Astrocyte (in vitro differentiated cells and primary cell): ENCODE data around the gene HPGD. TPM values are rescaled to one million over a fixed set of nuclear protein-coding genes. Genes with fewer than 3 reads are reported as not detected.
"Not testable (repeated sequence)": the region's sequence is repeated elsewhere in the genome, so short reads cannot be mapped to it uniquely, and the experiment has no call there.

ENCODE experiments used
- DNase-seq: peaks from one replicate; pipeline ENCODE4 v3.0.0-alpha.2; 2010; ENCODE audit warnings: low read depth
- FAIRE-seq: peaks from 2 replicates; lab custom pipeline; 2011; peaks lifted over from hg19 to GRCh38; lab: Jason Lieb, UNC
- H2AFZ ChIP-seq: 2 replicates; pipeline ENCODE4 v1.6.0; 2012; ENCODE audit warnings: low read depth, low read length, inconsistent platforms
- H3K27ac ChIP-seq: 2 replicates; pipeline ENCODE4 v1.5.1; 2011; ENCODE audit warnings: low read depth, low read length, inconsistent platforms
- H3K27me3 ChIP-seq: 2 replicates; pipeline ENCODE4 v1.6.0; 2011; ENCODE audit warnings: low read length, inconsistent platforms; ENCODE audit not compliant: insufficient read depth
- H3K36me3 ChIP-seq: 2 replicates; pipeline ENCODE4 v1.5.1; 2011; ENCODE audit warnings: low read length, inconsistent platforms; ENCODE audit not compliant: insufficient read depth
- H3K4me1 ChIP-seq: 2 replicates; pipeline ENCODE4 v1.5.1; 2011; ENCODE audit warnings: low read length, inconsistent platforms; ENCODE audit not compliant: insufficient read depth
- H3K4me2 ChIP-seq: 2 replicates; pipeline ENCODE4 v1.6.0; 2012; ENCODE audit warnings: low read length, inconsistent platforms
- H3K4me3 ChIP-seq: 2 replicates; pipeline ENCODE4 v1.5.1; 2011; ENCODE audit warnings: low read depth, mild to moderate bottlenecking, low read length, inconsistent platforms; ENCODE audit not compliant: insufficient read depth
- H3K79me2 ChIP-seq: 2 replicates; pipeline ENCODE4 v1.6.0; 2012; ENCODE audit warnings: mild to moderate bottlenecking, low read length, inconsistent platforms; ENCODE audit not compliant: insufficient read depth
- H3K9ac ChIP-seq: 2 replicates; pipeline ENCODE4 v1.6.0; 2012; ENCODE audit warnings: mild to moderate bottlenecking, low read length, inconsistent platforms
- H3K9me3 ChIP-seq: 2 replicates; pipeline ENCODE4 v1.5.1; 2012; ENCODE audit warnings: low read depth, mild to moderate bottlenecking, low read length, inconsistent platforms; ENCODE audit not compliant: insufficient read depth
- H4K20me1 ChIP-seq: 2 replicates; pipeline ENCODE4 v1.6.0; 2012; ENCODE audit warnings: low read length, inconsistent platforms; ENCODE audit not compliant: insufficient read depth
- H3K27ac Mint-ChIP-seq: one replicate; pipeline ENCODE4 v1.8.0; 2021; ENCODE audit warnings: mild to moderate bottlenecking, mixed read lengths; ENCODE audit not compliant: unreplicated experiment
- H3K27me3 Mint-ChIP-seq: one replicate; pipeline ENCODE4 v1.8.0; 2021; ENCODE audit warnings: low read depth, mixed read lengths; ENCODE audit not compliant: unreplicated experiment
- H3K36me3 Mint-ChIP-seq: one replicate; pipeline ENCODE4 v1.8.0; 2021; ENCODE audit warnings: low read depth, mixed read lengths; ENCODE audit not compliant: unreplicated experiment
- H3K4me1 Mint-ChIP-seq: one replicate; pipeline ENCODE4 v1.8.0; 2021; ENCODE audit warnings: low read depth, mixed read lengths; ENCODE audit not compliant: unreplicated experiment
- H3K4me3 Mint-ChIP-seq: one replicate; pipeline ENCODE4 v1.8.0; 2021; ENCODE audit warnings: mild to moderate bottlenecking, moderate library complexity, mixed read lengths; ENCODE audit not compliant: unreplicated experiment
- H3K9me3 Mint-ChIP-seq: one replicate; pipeline ENCODE4 v1.8.0; 2021; ENCODE audit warnings: mild to moderate bottlenecking, mixed read lengths; ENCODE audit not compliant: unreplicated experiment
- EZH2 ChIP-seq: IDR thresholded peaks from 2 replicates; pipeline ENCODE4 v1.6.1; 2012; ENCODE audit warnings: mild to moderate bottlenecking, low read length, inconsistent platforms; ENCODE audit not compliant: insufficient read depth
- total RNA-seq: library from RNA; stranded (reverse); gene quantifications from 2 replicates; pipeline ENCODE4 v1.2.1, GENCODE V29; 2021
- TF ChIP-seq, protein P1 (sequence below): IDR thresholded peaks from 2 replicates; pipeline ENCODE4 v1.5.1; 2011; ENCODE audit warnings: low read depth, mild to moderate bottlenecking, inconsistent platforms, low read length, moderate library complexity; ENCODE audit not compliant: insufficient read depth

The HPGD gene
- total RNA-seq, 1 donor from 2014 or later = 0.20 TPM

DNA sequence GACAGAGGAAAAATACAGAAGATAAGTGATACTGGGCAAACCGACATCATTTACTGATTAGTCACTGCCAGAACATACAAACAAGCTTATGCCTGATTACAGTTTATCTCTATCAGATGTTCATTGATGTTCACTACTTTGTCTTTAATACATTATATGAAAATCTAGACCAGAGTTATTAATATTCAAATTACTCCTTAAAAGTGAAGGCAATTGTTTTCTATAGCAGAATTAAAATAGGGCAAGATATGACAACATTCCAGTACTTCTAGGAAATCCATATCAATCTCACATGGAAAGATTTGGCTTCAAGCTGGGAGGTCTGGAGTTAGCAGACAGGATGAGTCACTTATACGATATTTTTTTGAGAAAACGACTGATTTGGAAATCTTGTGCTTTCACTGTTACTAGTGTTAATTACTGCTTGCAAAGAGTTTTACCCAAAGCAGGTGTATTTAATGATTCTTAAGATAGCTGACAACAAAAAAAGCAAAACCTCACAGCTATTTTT, 31.8 kb downstream of the HPGD start:
- no peaks in the 10 kb centered on the region for H3K36me3 ChIP-seq
- no peak overlapping the region for H3K27ac Mint-ChIP-seq
- no peak overlapping the region for H3K4me3 ChIP-seq
- peaks cover 6% of the 10 kb centered on the region for H3K4me1 Mint-ChIP-seq
- no peaks in the 10 kb centered on the region for H4K20me1 ChIP-seq
- H3K4me1 ChIP-seq = no peaks in the 10 kb centered on the region
- H3K4me2 ChIP-seq = peak overlapping the region; percentile 41
- H3K27ac ChIP-seq = no peak overlapping the region
- H3K36me3 Mint-ChIP-seq = no peaks in the 10 kb centered on the region
- no peak overlapping the region for H3K9ac ChIP-seq
- no peaks in the 10 kb centered on the region for H3K79me2 ChIP-seq
- TF ChIP-seq, protein P1, sequence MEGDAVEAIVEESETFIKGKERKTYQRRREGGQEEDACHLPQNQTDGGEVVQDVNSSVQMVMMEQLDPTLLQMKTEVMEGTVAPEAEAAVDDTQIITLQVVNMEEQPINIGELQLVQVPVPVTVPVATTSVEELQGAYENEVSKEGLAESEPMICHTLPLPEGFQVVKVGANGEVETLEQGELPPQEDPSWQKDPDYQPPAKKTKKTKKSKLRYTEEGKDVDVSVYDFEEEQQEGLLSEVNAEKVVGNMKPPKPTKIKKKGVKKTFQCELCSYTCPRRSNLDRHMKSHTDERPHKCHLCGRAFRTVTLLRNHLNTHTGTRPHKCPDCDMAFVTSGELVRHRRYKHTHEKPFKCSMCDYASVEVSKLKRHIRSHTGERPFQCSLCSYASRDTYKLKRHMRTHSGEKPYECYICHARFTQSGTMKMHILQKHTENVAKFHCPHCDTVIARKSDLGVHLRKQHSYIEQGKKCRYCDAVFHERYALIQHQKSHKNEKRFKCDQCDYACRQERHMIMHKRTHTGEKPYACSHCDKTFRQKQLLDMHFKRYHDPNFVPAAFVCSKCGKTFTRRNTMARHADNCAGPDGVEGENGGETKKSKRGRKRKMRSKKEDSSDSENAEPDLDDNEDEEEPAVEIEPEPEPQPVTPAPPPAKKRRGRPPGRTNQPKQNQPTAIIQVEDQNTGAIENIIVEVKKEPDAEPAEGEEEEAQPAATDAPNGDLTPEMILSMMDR = no peak
- TF ChIP-seq EZH2 = no peak
- FAIRE-seq (no peak), DNase-seq (peak; percentile 49)
- H2AFZ ChIP-seq = no peak overlapping the region
- no peaks in the 10 kb centered on the region for H3K27me3 Mint-ChIP-seq
- no peaks in the 10 kb centered on the region for H3K27me3 ChIP-seq
- H3K4me3 Mint-ChIP-seq = no peak overlapping the region
- H3K9me3 Mint-ChIP-seq = no peaks in the 10 kb centered on the region
- no peaks in the 10 kb centered on the region for H3K9me3 ChIP-seq

DNA sequence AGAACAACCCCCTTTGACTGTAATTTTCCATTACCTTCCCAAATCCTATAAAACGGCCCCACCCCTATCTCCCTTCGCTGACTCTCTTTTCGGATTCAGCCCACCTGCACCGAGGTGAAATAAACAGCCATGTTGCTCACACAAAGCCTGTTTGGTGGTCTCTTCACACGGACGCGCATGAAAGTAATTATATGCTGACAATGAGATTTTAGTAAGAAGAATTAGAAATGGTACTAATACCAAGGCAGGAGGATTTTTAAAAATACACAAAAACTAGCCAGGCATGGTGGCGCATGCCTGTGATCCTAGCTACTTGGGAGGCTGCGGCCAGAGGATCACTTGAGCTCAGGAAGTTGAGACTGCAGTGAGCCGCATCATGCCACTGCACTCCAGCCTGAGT, 33.9 kb downstream of the HPGD start:
- H2AFZ ChIP-seq, H3K36me3 Mint-ChIP-seq, FAIRE-seq, H3K27me3 Mint-ChIP-seq, H3K9ac ChIP-seq, H4K20me1 ChIP-seq, H3K4me1 ChIP-seq, H3K4me2 ChIP-seq, H3K9me3 Mint-ChIP-seq, H3K79me2 ChIP-seq, H3K4me1 Mint-ChIP-seq, H3K27ac ChIP-seq, H3K27ac Mint-ChIP-seq, H3K9me3 ChIP-seq, H3K4me3 ChIP-seq, H3K27me3 ChIP-seq, H3K36me3 ChIP-seq, H3K4me3 Mint-ChIP-seq, DNase-seq: not testable (repeated sequence)

GRCh38 chr4:174485025-174485424, 37.3 kb downstream of the HPGD start:
- no peak for DNase-seq
- Histone ChIP-seq H4K20me1 (no peaks in the 10 kb centered on the region), H3K9ac (no peak overlapping the region), H3K27me3 (no peaks in the 10 kb centered on the region), H2AFZ (no peak overlapping the region), H3K4me1 (no peaks in the 10 kb centered on the region), H3K79me2 (no peaks in the 10 kb centered on the region), H3K27ac (no peak overlapping the region), H3K4me3 (no peak overlapping the region), H3K9me3 (no peaks in the 10 kb centered on the region), H3K36me3 (no peaks in the 10 kb centered on the region), H3K4me2 (no peak overlapping the region)
- Mint-ChIP-seq H3K4me3 (no peak overlapping the region), H3K36me3 (no peaks in the 10 kb centered on the region), H3K27ac (no peak overlapping the region), H3K4me1 (peaks cover 1% of the 10 kb centered on the region), H3K27me3 (no peaks in the 10 kb centered on the region), H3K9me3 (no peaks in the 10 kb centered on the region)
- TF ChIP-seq, protein P1 = no peak
- no peak for TF ChIP-seq EZH2
- FAIRE-seq = no peak
